DND-41 (cell line): Measurements from ENCODE around the gene TBX2.

Experiments
- ATAC-seq: fragments of 200-7000 bp; cut with Tn5 transposase; 3 replicates; pipeline ENCODE4 v1.9.1; 2021; ENCODE audit warnings: low read depth; ENCODE audit not compliant: insufficient read depth
- DNase-seq: peaks from one replicate; pipeline ENCODE4 v3.0.0-alpha.2; 2020
- H2AFZ ChIP-seq: 2 replicates; pipeline ENCODE4 v1.6.0; 2012; ENCODE audit warnings: low read depth, low read length
- H3K27ac ChIP-seq: 2 replicates; pipeline ENCODE4 v1.5.1; 2012; ENCODE audit warnings: low read length, inconsistent platforms
- H3K27me3 ChIP-seq: fragments of 200-600 bp; sonication (generic); 2 replicates; pipeline ENCODE4 v1.6.0; 2012; ENCODE audit warnings: low read length, mild to moderate bottlenecking, inconsistent platforms; ENCODE audit not compliant: insufficient read depth, poor library complexity
- H3K36me3 ChIP-seq: 2 replicates; pipeline ENCODE4 v1.5.1; 2012; ENCODE audit warnings: low read length, inconsistent platforms; ENCODE audit not compliant: insufficient read depth
- H3K4me1 ChIP-seq: 2 replicates; pipeline ENCODE4 v1.5.1; 2012; ENCODE audit warnings: mild to moderate bottlenecking, low read length; ENCODE audit not compliant: insufficient read depth
- H3K4me2 ChIP-seq: 2 replicates; pipeline ENCODE4 v1.6.0; 2012; ENCODE audit warnings: mild to moderate bottlenecking, moderate library complexity, low read length, inconsistent platforms; ENCODE audit not compliant: insufficient read depth
- H3K4me3 ChIP-seq, 2 experiments: fragments of 200-600 bp in 1 of 2; shearing (Covaris generic) in 1 of 2; 2 replicates each; pipeline ENCODE4 v1.5.1; 2012 to 2016; ENCODE audit warnings: inconsistent platforms in 2 of 2, low read length in 2 of 2, mild to moderate bottlenecking in 2 of 2, low read depth in 1 of 2, moderate library complexity in 1 of 2
- H3K79me2 ChIP-seq: 2 replicates; pipeline ENCODE4 v1.6.0; 2012; ENCODE audit warnings: low read length, inconsistent platforms; ENCODE audit not compliant: insufficient read depth
- H3K9ac ChIP-seq: 2 replicates; pipeline ENCODE4 v1.6.0; 2012; ENCODE audit warnings: low read depth, mild to moderate bottlenecking, inconsistent platforms, low read length, moderate library complexity
- H3K9me3 ChIP-seq: 2 replicates; pipeline ENCODE4 v1.5.1; 2012; ENCODE audit warnings: low read length, moderate library complexity, mild to moderate bottlenecking, inconsistent platforms; ENCODE audit not compliant: insufficient read depth, severe bottlenecking
- H4K20me1 ChIP-seq: 2 replicates; pipeline ENCODE4 v1.6.0; 2012; ENCODE audit warnings: low read length; ENCODE audit not compliant: insufficient read depth
- EZH2 ChIP-seq: IDR thresholded peaks from 3 replicates; pipeline ENCODE4 v1.6.1; 2012; ENCODE audit warnings: borderline replicate concordance, low read depth, mild to moderate bottlenecking, moderate library complexity, low read length, inconsistent platforms; ENCODE audit not compliant: severe bottlenecking
- TF ChIP-seq, protein P1 (sequence below): IDR thresholded peaks from 2 replicates; pipeline ENCODE4 v1.5.1; 2012; ENCODE audit warnings: borderline replicate concordance, low read length, moderate library complexity, mild to moderate bottlenecking; ENCODE audit not compliant: poor library complexity, severe bottlenecking; ENCODE audit errors: extremely low read depth

The TBX2 gene

DNA sequence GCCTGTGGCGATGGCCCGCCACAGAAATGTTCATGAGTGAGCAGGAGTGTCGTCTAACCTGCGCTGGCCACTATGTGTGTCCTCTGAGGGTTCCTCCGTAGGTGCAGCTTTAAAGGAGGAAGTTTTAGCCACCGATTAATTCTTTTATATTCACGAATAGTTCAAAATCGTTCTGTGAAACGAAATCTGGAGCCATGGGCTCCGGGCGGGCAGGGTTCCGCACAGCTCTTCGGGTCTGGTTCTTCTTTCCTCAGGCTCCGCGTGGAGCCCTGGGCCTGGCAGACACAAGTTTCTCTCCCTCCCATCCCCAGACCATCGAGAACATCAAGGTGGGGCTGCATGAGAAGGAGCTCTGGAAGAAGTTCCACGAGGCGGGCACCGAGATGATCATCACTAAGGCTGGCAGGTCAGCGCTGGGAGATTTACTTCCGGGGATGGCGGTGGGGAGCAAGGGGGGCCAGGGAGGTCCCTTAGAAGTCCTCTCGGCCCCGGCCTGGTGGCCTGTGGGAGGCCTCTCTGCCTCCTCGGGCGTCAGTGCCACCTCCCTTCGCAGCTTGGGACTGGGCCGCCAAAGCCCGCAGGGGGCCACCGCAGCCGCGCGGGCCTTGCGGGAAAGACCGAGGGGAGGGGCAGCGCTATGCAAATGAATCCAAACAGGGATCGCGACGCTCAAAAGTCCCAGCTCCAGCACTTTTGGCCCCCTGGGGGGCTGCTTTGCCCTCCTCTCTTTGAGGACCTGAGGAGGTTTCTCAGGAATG lies 57.8 kb downstream of the TBX2 start:
- H3K9ac ChIP-seq = no peak overlapping the region
- no peak for DNase-seq

DNA sequence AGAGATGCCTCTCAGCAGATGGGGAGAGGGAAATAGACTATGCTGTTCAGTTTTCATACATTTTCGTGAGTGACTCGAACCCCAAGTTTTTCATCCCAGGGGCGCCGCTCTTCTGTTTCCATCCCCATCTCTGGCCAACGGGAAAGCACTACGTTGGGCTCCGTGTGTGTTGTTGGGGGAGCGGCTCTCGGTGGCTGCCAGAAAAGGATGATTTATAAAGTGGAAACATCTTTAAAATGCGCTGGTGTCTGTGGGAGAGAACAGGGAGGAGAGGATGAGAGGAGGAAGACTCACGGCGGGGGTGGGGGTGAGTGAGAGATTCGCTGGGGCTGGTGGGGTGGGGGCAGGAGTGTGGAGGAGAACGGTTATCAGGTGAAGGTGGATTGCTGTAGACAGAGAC lies 58.4 kb downstream of the TBX2 start:
- no peak overlapping the region for H3K4me2 ChIP-seq
- DNase-seq = no peak
- no peak overlapping the region for H3K4me3 ChIP-seq
- no peaks in the 10 kb centered on the region for H3K79me2 ChIP-seq
- no peak overlapping the region for H3K27ac ChIP-seq
- ATAC-seq = no peak
- H4K20me1 ChIP-seq = no peaks in the 10 kb centered on the region
- H3K27me3 ChIP-seq = peaks cover 28% of the 10 kb centered on the region
- no peak overlapping the region for H2AFZ ChIP-seq
- no peaks in the 10 kb centered on the region for H3K9me3 ChIP-seq
- H3K36me3 ChIP-seq = no peaks in the 10 kb centered on the region
- no peaks in the 10 kb centered on the region for H3K4me1 ChIP-seq
- H3K9ac ChIP-seq = no peak overlapping the region
- TF ChIP-seq, protein P1, sequence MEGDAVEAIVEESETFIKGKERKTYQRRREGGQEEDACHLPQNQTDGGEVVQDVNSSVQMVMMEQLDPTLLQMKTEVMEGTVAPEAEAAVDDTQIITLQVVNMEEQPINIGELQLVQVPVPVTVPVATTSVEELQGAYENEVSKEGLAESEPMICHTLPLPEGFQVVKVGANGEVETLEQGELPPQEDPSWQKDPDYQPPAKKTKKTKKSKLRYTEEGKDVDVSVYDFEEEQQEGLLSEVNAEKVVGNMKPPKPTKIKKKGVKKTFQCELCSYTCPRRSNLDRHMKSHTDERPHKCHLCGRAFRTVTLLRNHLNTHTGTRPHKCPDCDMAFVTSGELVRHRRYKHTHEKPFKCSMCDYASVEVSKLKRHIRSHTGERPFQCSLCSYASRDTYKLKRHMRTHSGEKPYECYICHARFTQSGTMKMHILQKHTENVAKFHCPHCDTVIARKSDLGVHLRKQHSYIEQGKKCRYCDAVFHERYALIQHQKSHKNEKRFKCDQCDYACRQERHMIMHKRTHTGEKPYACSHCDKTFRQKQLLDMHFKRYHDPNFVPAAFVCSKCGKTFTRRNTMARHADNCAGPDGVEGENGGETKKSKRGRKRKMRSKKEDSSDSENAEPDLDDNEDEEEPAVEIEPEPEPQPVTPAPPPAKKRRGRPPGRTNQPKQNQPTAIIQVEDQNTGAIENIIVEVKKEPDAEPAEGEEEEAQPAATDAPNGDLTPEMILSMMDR = no peak
- no peak for TF ChIP-seq EZH2

More for the DNA sequence above, 57.8 kb downstream of the TBX2 start:
- Histone ChIP-seq H2AFZ (no peak overlapping the region), H3K27me3 (peaks cover 22% of the 10 kb centered on the region), H3K79me2 (no peaks in the 10 kb centered on the region), H3K9me3 (no peaks in the 10 kb centered on the region), H3K4me2 (no peak overlapping the region), H3K4me1 (no peaks in the 10 kb centered on the region), H3K27ac (no peak overlapping the region), H4K20me1 (no peaks in the 10 kb centered on the region), H3K4me3 (no peak overlapping the region), H3K36me3 (no peaks in the 10 kb centered on the region)
- TF ChIP-seq EZH2 = no peak
- TF ChIP-seq, protein P1 = no peak
- ATAC-seq = no peak

DNA sequence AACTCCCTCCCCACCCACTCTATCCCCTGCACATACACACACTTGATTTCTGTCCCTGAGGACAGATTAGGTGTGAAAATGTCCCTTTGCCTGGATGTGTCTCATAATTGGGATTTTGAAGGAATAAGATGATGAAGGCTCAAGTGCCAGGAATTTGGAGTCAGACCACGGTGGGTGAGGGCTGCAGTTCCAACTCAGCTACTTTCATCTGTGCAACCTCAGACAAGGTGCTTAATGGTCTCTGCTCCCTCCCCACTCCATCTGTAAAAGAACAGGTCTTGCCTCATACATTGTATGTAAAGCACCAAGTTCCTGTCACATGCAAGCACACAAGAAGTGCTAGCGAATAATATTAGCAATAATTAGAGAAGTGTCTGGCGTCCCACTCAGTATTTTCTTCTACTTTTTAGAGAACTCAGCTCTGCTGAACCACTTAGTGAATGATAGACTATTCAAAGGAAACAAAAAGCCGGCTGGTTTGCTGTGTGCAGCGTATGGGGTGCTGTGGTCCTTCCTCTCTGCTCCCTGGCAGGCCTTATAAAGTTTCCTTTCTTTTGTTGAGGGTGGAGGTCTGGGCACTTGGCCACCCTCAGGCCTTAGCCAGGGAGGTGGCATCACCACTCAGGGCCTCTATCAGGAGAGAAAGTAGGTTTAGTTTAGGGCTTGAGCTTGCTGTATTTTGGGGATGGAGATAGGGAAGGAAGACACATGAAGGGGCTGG lies 58.9 kb downstream of the TBX2 start:
- DNase-seq (no peak), ATAC-seq (no peak)
- H3K4me1 ChIP-seq = no peaks in the 10 kb centered on the region
- H3K27me3 ChIP-seq = peaks cover 33% of the 10 kb centered on the region
- H4K20me1 ChIP-seq = no peaks in the 10 kb centered on the region
- H3K4me2 ChIP-seq = no peak overlapping the region
- H3K9me3 ChIP-seq = no peaks in the 10 kb centered on the region
- H3K79me2 ChIP-seq = no peaks in the 10 kb centered on the region
- H3K36me3 ChIP-seq = no peaks in the 10 kb centered on the region
- H2AFZ ChIP-seq = no peak overlapping the region
- no peak overlapping the region for H3K27ac ChIP-seq
- H3K9ac ChIP-seq = no peak overlapping the region
- no peak overlapping the region for H3K4me3 ChIP-seq
- TF ChIP-seq, protein P1 = no peak
- TF ChIP-seq EZH2 = no peak
